Measurements from ENCODE around the gene C4orf46.

The C4orf46 gene

GRCh38 chr4:158649111-158649680, 22.5 kb downstream of the C4orf46 start:
- no peak for DNase-seq

GRCh38 chr4:158644760-158645159, 26.9 kb downstream of the C4orf46 start:
- no peak for DNase-seq

- DNase-seq: no peak
Measured at GRCh38 chr4:158644356-158644755, 27.3 kb downstream of the C4orf46 start.

GRCh38 chr4:158636619-158637018, 35.1 kb downstream of the C4orf46 start:
- DNase-seq: no peak

GRCh38 chr4:158630893-158631292, 40.8 kb downstream of the C4orf46 start:
- DNase-seq: no peak

- DNase-seq: no peak
Measured at GRCh38 chr4:158625544-158625943, 46.1 kb downstream of the C4orf46 start.

- DNase-seq: no peak
Measured at GRCh38 chr4:158624889-158625478, 46.7 kb downstream of the C4orf46 start.

GRCh38 chr4:158622251-158622650, 49.4 kb downstream of the C4orf46 start:
- DNase-seq: no peak

GRCh38 chr4:158621729-158622128, 50.0 kb downstream of the C4orf46 start:
- no peak for DNase-seq

GRCh38 chr4:158617956-158618355, 53.7 kb downstream of the C4orf46 start:
- DNase-seq: no peak
